ENCODE measurements around the gene LRIT2. TPM values are rescaled to one million over a fixed set of nuclear protein-coding genes. Genes with fewer than 3 reads are reported as not detected.

LRIT2 gene
- total RNA-seq, 1 experiment from 2014 or later: not detected

DNA sequence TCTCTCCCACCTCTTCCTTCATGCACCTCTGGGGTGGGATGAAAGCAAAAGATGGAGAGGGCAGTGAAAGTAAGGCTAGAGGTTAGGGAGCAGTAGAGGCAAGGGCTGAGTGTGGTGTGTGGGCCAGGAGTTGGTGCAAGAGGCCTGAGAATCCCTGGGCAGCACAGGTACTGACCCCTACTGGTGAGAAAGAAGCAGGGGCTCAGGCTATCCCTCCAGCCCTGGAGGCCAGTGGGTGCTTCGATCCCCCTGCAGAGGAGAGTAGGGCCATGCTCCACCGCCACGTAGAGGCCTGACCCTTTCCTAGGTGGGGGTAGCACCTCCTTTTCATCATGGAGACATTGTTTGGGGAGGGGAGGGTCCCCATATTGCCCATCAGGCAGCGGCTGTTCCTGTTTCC is 21.2 kb downstream of the LRIT2 start:
- H2AFZ ChIP-seq (ENCODE audit: low read length): no peak overlapping the region
- CTCF ChIA-PET: no interaction called here

DNA sequence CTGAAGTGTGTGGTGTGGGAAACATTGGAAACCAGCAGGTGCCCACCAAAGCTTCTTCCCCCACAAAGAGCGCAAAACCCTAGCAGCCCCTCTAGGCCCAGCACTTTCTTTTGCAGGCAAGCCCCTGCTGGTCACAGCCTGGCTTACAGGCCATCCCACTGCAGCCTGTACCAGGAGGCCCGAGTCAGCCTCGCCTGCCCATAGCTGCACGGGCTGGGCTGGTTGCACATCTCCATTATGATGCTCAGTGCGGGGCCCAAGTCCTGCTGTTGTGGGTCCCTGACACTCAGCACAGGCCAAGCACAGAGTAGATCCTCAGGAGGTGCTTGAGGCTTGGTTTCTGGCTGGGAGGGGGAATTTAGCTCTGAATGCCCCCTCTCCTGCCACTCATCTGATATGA is 23.0 kb downstream of the LRIT2 start:
- H3K4me1 ChIP-seq (ENCODE audit: insufficient read depth, low read length): no peaks in the 10 kb centered on the region
- no TSS peak for BruUV-seq (replicated peaks)

More for the DNA sequence above, 21.2 kb downstream of the LRIT2 start:
- Histone ChIP-seq H3K79me2 (ENCODE audit: low read length) (no peaks in the 10 kb centered on the region), H3K27me3 (ENCODE audit: low read length) (peaks cover 23% of the 10 kb centered on the region), H3K36me3 (ENCODE audit: low read depth, low read length) (no peaks in the 10 kb centered on the region), H3K4me2 (ENCODE audit: low read length) (no peak overlapping the region), H3K27ac (ENCODE audit: low read length) (no peak overlapping the region), H3K9me2 (replicated peaks; ENCODE audit: low read length) (no peaks in the 10 kb centered on the region), H3K4me3 (ENCODE audit: low read length) (no peak overlapping the region), H3F3A (ENCODE audit: low read length, unreplicated experiment) (no peaks in the 10 kb centered on the region), H3K9ac (ENCODE audit: low read length) (no peak overlapping the region), H4K20me1 (ENCODE audit: low read length) (no peaks in the 10 kb centered on the region), H3K9me3 (ENCODE audit: low read length) (no peaks in the 10 kb centered on the region), H3K4me1 (ENCODE audit: insufficient read depth, low read length) (no peaks in the 10 kb centered on the region)
- DNase-seq (no peak), ATAC-seq (no peak)
- POLR2A ChIA-PET (ENCODE audit: unreplicated experiment): no interaction called here
- no TSS peak for BruUV-seq (replicated peaks)
- TF ChIP-seq EZH2 (IDR thresholded peaks at IDR 0.05; ENCODE audit: low read length, unreplicated experiment) (no peak), EZH2phosphoT487 (IDR thresholded peaks at IDR 0.05; ENCODE audit: borderline replicate concordance, low read length) (no peak), CTCF (conservative IDR thresholded peaks at IDR 0.05; ENCODE audit: low read depth, low read length) (peak; percentile 40; the same call in 1 of the 2 replicates)
- intact Hi-C loops (cut with micrococcal nuclease): no loop called here

More for the DNA sequence above, 23.0 kb downstream of the LRIT2 start:
- DNase-seq (no peak), ATAC-seq (no peak)
- TF ChIP-seq EZH2phosphoT487 (IDR thresholded peaks at IDR 0.05; ENCODE audit: borderline replicate concordance, low read length) (no peak), CTCF (conservative IDR thresholded peaks at IDR 0.05; ENCODE audit: low read depth, low read length) (no peak), EZH2 (IDR thresholded peaks at IDR 0.05; ENCODE audit: low read length, unreplicated experiment) (no peak)
- intact Hi-C loops (cut with micrococcal nuclease): no loop called here
- H3F3A ChIP-seq (ENCODE audit: low read length, unreplicated experiment): no peaks in the 10 kb centered on the region
- no peaks in the 10 kb centered on the region for H3K79me2 ChIP-seq (ENCODE audit: low read length)
- no peaks in the 10 kb centered on the region for H3K9me3 ChIP-seq (ENCODE audit: low read length)
- H3K36me3 ChIP-seq (ENCODE audit: low read depth, low read length): no peaks in the 10 kb centered on the region
- H4K20me1 ChIP-seq (ENCODE audit: low read length): no peaks in the 10 kb centered on the region
- no peaks in the 10 kb centered on the region for H3K9me2 ChIP-seq (replicated peaks; ENCODE audit: low read length)
- no peak overlapping the region for H3K9ac ChIP-seq (ENCODE audit: low read length)
- H2AFZ ChIP-seq (ENCODE audit: low read length): no peak overlapping the region
- peaks cover 30% of the 10 kb centered on the region for H3K27me3 ChIP-seq (ENCODE audit: low read length)
- H3K4me3 ChIP-seq (ENCODE audit: low read length): no peak overlapping the region
- H3K4me2 ChIP-seq (ENCODE audit: low read length): no peak overlapping the region
- ChIA-PET POLR2A (ENCODE audit: unreplicated experiment) (no interaction called here), CTCF (no interaction called here)
- no peak overlapping the region for H3K27ac ChIP-seq (ENCODE audit: low read length)

Data from PC-3 (cell line).